AG08395 (cell line): Measurements from ENCODE around the gene MT1M.
"Not testable (repeated sequence)": the region's sequence is repeated elsewhere in the genome, so short reads cannot be mapped to it uniquely, and the experiment has no call there.

Experiments used
- DNase-seq: peaks from one replicate; pipeline ENCODE4 v3.0.0; 2012; ENCODE audit warnings: mixed read lengths, low spot score

The MT1M gene

GRCh38 chr16:56649820-56650219 is 17.4 kb downstream of the MT1M start:
- DNase-seq, result no peak

DNA sequence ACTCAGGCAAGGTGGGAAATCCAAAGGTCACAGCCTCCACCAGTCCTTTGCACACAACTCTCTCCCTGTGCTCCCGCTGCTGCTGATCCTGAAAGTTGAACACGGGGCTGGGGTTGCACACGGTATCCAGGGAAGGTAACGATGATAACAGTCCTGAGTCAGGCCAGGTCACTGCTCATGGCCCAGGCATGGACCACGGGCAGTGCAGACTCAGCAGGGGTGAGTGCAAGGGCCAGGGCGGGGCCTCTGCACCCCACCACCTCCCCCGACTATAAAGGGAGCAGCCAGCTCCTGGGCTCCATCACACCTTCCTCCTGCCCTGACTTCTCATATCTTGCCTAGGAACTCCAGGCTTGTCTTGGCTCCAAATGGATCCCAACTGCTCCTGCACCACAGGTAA is 19.1 kb downstream of the MT1M start, which contains the start of gene MT1B:
Gene MT1B, plus strand, starts transcription at position 301 of the 400 bp plus-strand sequence. Its CDS starts 68 bp downstream, at position 369.
- DNase-seq, result no peak

GRCh38 chr16:56652600-56652999 is 20.1 kb downstream of the MT1M start:
- no peak for DNase-seq

DNA sequence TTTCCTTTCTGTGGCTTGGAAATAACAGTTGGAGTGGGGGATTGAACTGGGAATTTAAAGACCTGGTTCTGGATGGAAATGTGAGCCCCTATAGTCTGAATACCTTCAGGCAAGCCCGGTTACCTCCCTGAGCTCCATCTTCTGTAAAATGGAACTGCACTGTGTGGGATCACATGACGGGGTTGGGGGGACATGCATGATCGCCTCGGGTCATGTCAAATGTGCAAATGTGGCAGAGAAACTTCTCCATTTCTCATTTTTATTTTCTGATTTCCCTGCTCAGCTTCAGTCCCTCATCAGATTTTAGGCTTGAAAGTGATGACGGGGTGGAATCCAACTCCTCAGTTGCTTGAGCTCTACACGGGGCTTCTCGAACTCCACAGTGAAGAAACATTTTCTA is 20.8 kb downstream of the MT1M start:
- DNase-seq, result no peak

- peak; percentile 33 for DNase-seq
These were observed 25.3 kb downstream of the MT1M start, which contains the start of gene MT1F for GRCh38 chr16:56657555-56658326. Gene MT1F (plus strand): TSS chr16:56657959. CDS start chr16:56658059, 100 bp downstream.

GRCh38 chr16:56658327-56658875 is 25.9 kb downstream of the MT1M start:
- no peak for DNase-seq

- DNase-seq, result no peak
These were observed 30.2 kb downstream of the MT1M start for GRCh38 chr16:56662357-56663354.

GRCh38 chr16:56664506-56664905 is 32.0 kb downstream of the MT1M start:
- no peak for DNase-seq

DNA sequence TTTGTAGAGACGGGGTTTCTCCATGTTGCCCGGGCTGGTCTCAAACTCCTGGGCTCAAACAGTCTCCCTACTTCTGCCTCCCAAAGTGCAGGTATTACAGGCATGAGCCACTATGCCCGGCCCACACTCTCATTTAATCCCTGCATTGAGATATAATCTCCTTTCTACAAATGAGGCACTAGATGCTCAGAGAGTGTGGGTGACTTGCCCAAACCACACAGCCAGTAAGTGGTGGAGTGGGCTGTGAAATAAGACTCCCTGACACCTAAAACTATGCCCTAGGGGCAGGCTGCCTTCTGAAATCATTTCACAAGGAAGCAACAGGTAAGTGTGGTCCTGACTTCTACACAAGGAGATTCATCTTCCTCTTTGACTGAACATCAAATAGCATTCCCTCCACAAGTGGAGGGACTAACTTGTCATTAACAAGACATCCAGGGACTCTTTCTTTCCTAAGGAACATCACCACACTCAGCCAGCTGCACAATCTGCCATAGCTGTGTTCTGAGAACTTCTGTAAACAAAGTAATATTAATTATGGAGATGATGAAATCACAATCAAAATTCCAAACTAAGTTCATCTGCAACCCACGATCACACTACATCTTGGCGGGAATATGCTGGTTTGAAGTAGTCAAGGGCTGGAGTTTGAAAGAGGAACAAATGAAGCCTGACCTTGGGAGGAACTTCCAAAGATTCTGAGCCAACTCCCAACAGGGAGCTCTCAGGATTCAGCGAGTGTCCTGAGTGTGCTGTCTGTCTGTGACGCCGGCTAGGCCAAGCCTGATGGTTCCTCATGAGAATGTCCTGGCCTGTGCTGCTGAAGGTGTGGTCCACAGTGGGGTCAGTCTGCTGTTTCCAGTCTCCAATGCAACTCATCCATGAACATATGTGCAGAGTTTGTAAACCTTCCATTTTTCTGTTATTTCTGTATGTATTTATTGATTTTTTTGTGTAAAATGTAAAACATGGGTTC is 33.1 kb downstream of the MT1M start:
- DNase-seq, result not testable (repeated sequence)

GRCh38 chr16:56667581-56668571 is 35.4 kb downstream of the MT1M start, which contains the start of gene MT1G:
Gene MT1G (minus strand): TSS chr16:56668065. CDS start chr16:56667993, 72 bp downstream.
- DNase-seq, result no peak

DNA sequence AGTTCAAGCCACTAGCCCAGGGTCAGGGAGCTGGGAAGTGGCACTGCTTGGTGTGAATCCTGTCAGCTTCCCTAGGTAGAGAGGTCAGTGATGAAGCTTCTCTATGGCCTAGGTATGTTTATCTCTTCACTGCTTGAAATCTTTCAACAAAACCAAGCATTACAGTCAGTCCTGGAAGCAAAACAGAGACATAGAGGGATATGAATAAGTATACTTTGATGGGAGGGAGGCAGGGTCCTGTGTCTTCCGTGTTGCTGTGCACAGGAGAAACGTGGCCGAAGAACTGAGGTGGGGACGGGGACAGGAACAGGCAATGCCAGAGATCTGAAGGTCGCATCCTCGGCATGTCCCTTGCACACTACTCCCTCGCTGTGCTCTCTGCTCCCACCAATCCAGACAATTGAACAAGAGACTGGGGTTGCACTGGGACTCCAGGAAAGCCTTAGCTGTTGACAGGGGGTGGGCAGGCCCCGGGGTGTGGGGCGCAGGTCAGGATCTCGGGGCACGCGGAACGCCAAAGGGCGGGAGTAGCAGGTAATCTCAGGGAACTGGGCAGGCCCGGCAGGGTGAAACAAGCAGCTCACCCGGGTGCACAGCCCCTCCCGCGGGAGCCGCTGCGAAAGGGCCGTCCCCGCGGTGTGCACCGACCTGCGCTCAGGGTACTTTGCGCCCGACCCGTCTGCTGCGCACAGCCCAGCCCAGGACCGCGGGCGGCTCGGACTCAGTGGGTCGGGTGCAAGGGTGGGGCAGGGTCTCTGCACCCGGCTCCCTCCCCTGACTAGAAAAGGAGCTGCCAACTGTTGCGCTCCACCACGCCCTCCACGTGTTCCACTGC is 36.8 kb downstream of the MT1M start, which contains the start of gene MT1H:
Gene MT1H, plus strand, starts transcription at position 810 of the 835 bp plus-strand sequence. CDS start 71 bp downstream, outside the sequence.
- no peak for DNase-seq

DNA sequence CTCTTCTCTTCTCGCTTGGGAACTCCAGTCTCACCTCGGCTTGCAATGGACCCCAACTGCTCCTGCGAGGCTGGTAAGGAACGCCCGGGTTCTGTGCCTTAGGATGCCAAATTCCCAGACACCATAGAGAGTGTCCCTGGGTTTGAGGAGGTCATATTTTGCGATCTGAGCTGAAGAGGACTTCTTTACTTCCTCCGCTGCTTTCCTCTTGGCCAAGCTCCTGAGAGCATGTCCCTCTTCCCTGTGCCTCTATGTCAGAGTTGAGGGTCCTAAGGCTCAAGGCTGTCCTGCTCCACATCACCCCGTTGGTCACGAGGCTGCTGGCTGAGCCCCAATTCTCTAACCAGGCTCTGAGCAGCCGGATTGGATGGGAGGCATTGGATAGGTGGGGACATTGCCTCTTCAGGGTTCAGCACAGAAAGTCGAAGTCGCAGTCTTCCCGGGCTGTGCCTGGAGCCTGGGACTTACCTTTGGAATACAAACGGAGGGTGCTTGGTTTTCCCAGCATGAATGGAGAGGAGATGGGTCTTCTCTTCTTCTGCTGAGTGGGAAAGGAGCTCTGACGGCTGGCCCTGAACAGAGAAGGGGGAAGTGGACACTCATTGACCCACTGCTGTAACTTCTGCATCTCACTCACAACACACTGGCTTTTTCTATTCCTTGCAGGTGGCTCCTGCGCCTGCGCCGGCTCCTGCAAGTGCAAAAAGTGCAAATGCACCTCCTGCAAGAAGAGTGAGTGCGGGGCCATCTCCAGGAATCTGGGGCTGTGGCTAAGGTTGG is 37.6 kb downstream of the MT1M start:
- DNase-seq, result no peak

DNA sequence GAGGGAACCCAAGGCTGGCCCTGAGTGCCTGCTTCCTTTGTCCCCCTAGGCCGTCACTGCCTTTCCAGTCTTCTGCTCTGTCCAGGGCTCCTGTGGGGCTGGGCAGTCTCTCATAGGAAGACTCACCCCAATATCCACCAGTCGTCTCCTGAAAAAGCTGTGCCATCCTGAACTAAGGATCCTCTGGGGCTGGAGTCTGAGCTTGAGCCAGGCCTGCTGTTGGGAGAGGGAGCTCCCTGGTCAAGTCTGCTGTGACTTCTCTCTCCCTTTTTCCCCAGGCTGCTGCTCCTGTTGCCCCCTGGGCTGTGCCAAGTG is 38.1 kb downstream of the MT1M start:
- no peak for DNase-seq

- DNase-seq, result not testable (repeated sequence)
These were observed 39.2 kb downstream of the MT1M start for GRCh38 chr16:56671691-56672090.

GRCh38 chr16:56672171-56672570 is 39.7 kb downstream of the MT1M start:
- DNase-seq, result not testable (repeated sequence)

- no peak for DNase-seq
These were observed 40.5 kb downstream of the MT1M start for GRCh38 chr16:56672761-56673536.

- DNase-seq, result no peak
These were observed 41.5 kb downstream of the MT1M start for GRCh38 chr16:56673921-56674320.
